Measurements from ENCODE around the gene CEP70.

CEP70 gene

DNA sequence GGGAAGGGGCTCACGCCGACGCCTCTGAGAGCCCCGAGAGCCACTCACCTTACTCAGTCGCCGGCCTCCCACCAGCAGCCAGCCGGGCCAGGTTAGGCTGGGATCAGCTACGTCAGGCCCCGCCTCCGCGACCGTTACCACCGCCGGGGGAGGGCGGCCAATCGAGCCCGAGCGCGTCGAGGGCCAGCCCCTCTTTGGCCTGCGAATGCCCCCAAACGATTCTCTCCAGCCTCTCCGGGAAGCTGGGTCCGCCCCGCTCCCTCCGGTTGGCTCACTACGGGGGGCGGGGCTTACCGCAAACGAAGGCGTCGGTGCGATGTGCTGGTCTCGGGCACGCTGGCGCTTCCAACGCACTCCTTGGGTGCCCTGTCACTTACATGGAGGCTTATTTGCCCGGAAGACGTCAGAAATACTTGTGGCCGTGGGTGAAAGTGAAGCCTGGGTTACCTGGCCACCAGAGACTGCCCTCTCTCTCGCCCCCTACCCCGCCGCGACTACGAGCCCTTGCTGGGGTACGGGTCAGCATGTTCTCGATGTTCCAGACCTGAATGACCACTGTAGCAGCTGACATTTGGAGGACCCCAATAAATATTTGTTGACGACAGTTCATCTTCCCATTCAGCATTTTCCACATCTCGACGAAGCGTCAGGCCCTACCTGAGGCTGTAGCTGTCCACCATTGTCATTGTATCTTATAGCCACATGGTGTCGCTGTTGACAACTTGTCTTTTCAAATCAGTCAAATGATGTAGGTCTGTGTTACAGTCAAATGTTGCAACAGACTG lies at the start of gene CEP70:
TSS of gene CEP70 (minus strand) at position 111 of the 785 bp plus-strand sequence. CDS start 21,333 bp downstream, outside the sequence.
- no peaks in the 10 kb centered on the region for H3K4me1 Mint-ChIP-seq
- H3K36me3 Mint-ChIP-seq (ENCODE audit: low read depth), result peaks cover 6% of the 10 kb centered on the region

DNA sequence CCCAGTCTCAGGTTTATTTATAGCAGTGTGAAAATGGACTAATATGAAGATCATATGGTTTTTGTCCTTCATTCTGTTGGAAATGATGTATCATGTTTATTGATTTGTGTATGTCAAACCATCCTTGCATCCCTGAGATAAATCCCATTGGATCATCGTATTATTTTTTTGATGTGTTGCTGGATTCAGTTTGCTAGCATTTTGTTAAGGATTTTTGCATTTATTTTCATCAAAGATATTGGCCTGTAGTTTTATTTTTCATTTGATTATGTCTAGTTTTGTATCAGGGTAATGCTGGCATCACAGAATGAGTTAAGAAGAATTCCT lies 48.8 kb upstream of the CEP70 start:
- TF ChIP-seq, protein P1, sequence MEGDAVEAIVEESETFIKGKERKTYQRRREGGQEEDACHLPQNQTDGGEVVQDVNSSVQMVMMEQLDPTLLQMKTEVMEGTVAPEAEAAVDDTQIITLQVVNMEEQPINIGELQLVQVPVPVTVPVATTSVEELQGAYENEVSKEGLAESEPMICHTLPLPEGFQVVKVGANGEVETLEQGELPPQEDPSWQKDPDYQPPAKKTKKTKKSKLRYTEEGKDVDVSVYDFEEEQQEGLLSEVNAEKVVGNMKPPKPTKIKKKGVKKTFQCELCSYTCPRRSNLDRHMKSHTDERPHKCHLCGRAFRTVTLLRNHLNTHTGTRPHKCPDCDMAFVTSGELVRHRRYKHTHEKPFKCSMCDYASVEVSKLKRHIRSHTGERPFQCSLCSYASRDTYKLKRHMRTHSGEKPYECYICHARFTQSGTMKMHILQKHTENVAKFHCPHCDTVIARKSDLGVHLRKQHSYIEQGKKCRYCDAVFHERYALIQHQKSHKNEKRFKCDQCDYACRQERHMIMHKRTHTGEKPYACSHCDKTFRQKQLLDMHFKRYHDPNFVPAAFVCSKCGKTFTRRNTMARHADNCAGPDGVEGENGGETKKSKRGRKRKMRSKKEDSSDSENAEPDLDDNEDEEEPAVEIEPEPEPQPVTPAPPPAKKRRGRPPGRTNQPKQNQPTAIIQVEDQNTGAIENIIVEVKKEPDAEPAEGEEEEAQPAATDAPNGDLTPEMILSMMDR (IDR thresholded peaks at IDR 0.05; ENCODE audit: unreplicated experiment in 3 of 3), result no peak
- H3K4me1 Mint-ChIP-seq, result no peaks in the 10 kb centered on the region
- H3K9me3 Mint-ChIP-seq, result peaks cover 63% of the 10 kb centered on the region
- no peak overlapping the region for H3K27ac Mint-ChIP-seq
- H3K36me3 Mint-ChIP-seq (ENCODE audit: low read depth), result peaks cover 43% of the 10 kb centered on the region
- H3K4me3 Mint-ChIP-seq, result no peak overlapping the region
- H3K27me3 Mint-ChIP-seq (ENCODE audit: low read depth), result no peaks in the 10 kb centered on the region

More for the DNA sequence above, at the start of gene CEP70:
- Mint-ChIP-seq H3K4me3 (peak within 1 kb of the TSS; percentile 85 to 92 (median 91)), H3K9me3 (no peaks in the 10 kb centered on the region), H3K27ac (peak within 1 kb of the TSS; percentile 79 to 94 (median 93)), H3K27me3 (ENCODE audit: low read depth) (no peaks in the 10 kb centered on the region)
- TF ChIP-seq, protein P1 (IDR thresholded peaks at IDR 0.05; ENCODE audit: unreplicated experiment in 3 of 3), result peak; percentile 86 to 99 (median 95)

DNA sequence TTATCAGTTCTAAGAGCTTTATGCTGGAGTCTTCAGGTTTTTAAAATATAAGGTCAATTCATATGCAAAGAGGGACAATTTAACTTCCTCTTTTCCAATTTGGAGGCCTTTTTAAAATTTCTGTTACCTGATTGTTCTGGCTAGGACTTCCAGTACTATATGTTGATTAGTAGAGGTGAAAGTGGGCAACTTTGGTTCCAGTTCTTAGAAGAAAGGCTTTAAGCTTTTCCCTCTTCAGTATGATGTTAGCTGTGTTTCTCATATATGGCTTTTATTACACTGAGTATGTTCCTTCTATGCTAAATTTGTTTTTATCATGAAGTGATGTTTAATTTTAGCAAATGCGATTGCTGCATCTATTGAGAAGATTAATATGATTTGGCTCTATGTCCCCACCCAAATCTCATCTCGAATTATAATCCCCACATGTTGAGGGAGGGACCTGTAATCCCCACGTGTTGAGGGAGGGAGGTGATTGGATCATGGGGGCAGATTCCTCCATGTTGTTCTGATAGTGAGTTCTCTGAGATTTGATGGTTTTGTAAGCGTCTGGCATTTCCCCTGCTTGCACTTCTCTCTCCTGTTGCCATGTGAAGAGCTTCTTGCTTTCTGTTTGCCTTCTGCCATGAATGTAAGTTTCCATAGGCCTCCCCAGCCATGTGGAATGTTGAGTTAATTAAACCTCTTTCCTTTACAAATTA lies 48.3 kb upstream of the CEP70 start:
- Mint-ChIP-seq H3K4me1 (no peaks in the 10 kb centered on the region), H3K27me3 (ENCODE audit: low read depth) (no peaks in the 10 kb centered on the region), H3K9me3 (peaks cover 63% of the 10 kb centered on the region), H3K4me3 (no peak overlapping the region), H3K27ac (no peak overlapping the region), H3K36me3 (ENCODE audit: low read depth) (peaks cover 38% of the 10 kb centered on the region)
- TF ChIP-seq, protein P1 (IDR thresholded peaks at IDR 0.05; ENCODE audit: unreplicated experiment in 3 of 3), result no peak

DNA sequence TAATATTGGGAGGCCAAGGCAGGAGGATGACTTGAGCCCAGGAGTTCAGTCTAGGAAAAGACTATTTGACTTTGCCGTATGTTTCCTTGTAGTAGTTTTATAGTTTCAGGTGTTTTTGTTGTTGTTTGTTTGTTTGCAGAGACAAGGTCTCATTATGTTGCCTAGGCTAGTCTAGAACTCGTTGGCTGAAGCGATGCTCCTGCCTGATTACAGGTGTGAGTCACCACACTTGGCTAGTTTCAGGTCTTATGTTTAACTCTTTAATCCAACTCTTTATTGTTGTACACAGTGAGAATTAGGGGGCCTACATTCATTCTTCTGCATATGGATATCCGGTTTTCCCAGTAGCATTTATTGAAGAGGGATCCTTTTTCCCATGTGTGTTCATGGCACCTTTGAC lies 46.5 kb upstream of the CEP70 start:
- Mint-ChIP-seq H3K27ac (no peak overlapping the region), H3K9me3 (peaks cover 47% of the 10 kb centered on the region), H3K36me3 (ENCODE audit: low read depth) (peaks cover 30% of the 10 kb centered on the region), H3K27me3 (ENCODE audit: low read depth) (no peaks in the 10 kb centered on the region), H3K4me3 (no peak overlapping the region), H3K4me1 (no peaks in the 10 kb centered on the region)
- TF ChIP-seq, protein P1 (IDR thresholded peaks at IDR 0.05; ENCODE audit: unreplicated experiment in 3 of 3), result no peak

DNA sequence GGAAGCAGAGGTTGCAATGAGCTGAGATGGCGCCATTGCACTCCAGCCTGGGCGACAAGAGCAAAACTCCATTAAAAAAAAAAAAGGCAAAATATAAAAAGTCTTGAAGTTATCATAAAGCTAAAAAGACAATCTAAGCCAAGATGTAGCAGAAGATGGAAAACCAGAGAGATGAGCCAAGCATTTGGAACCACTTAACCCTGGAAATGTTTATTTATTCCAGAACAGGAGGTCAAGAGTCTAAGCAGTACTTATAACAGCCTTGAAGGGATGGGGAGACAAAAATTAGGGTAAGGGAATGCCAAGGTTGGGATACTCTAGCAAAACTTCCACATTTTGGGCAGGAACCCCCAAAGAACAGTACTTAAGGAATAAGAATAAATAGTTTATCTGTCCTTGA lies 44.6 kb upstream of the CEP70 start:
- H3K36me3 Mint-ChIP-seq (ENCODE audit: low read depth), result peaks cover 19% of the 10 kb centered on the region

More for the DNA sequence above, 44.6 kb upstream of the CEP70 start:
- Mint-ChIP-seq H3K27ac (no peak overlapping the region), H3K27me3 (ENCODE audit: low read depth) (no peaks in the 10 kb centered on the region), H3K4me1 (no peaks in the 10 kb centered on the region), H3K4me3 (no peak overlapping the region), H3K9me3 (peaks cover 33% of the 10 kb centered on the region)
- TF ChIP-seq, protein P1 (IDR thresholded peaks at IDR 0.05; ENCODE audit: unreplicated experiment in 3 of 3), result no peak

Measured in nephron (organoid).